OCI-LY3 (cell line): ENCODE data around the gene CRYZ.

Experiments
- CTCF ChIP-seq: fragments of 200-600, 300-600 bp; sonication (generic); IDR thresholded peaks from 2 replicates; pipeline ENCODE4 v1.5.1; 2014; ENCODE audit warnings: antibody characterized with exemption, low read length, low read depth
- EZH2phosphoT487 ChIP-seq: fragments of 200-600 bp; shearing (Covaris generic); IDR thresholded peaks from 2 replicates; pipeline ENCODE4 v1.6.1; 2018; ENCODE audit warnings: antibody characterized with exemption, mixed run types, low read depth

- no peak for TF ChIP-seq CTCF
- TF ChIP-seq EZH2phosphoT487: no peak
Observed at GRCh38 chr1:74748960-74749359, 16.1 kb upstream of the CRYZ start.
